C4-2B (cell line): ENCODE results near the gene CACNA1B.

ENCODE experiments used
- H3K27ac ChIP-seq: fragments of 450-650 bp; 2 replicates; pipeline ENCODE4 v1.5.1; 2017
- ZFX ChIP-seq: fragments of 450-650 bp; IDR thresholded peaks from 2 replicates; pipeline ENCODE4 v1.6.1; 2017
- TF ChIP-seq, protein P1 (sequence below): fragments of 450-650 bp; conservative IDR thresholded peaks from 2 replicates; pipeline ENCODE4 v1.5.1; 2017; ENCODE audit warnings: mild to moderate bottlenecking

CACNA1B gene

DNA sequence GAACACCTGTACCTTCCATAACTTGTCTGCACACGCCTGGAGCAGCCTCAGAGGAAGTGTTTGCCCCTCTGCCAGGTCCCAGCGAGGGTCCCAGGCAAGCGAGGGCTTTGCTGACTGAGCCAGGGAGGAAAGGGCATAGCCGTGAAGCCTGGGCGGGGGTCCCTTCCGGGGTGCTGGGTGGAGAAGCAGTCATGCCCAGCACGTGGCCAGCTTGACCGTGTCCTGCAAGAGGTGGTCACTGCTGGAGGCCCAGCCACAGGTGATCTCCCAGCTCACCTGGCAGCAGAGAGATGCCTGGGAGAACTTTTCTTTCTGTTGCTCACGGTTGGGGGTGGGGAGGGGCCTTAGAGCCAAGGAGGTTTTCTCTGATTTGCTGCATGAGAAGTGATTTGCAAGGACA is 195.3 kb downstream of the CACNA1B start:
- TF ChIP-seq, protein P1, sequence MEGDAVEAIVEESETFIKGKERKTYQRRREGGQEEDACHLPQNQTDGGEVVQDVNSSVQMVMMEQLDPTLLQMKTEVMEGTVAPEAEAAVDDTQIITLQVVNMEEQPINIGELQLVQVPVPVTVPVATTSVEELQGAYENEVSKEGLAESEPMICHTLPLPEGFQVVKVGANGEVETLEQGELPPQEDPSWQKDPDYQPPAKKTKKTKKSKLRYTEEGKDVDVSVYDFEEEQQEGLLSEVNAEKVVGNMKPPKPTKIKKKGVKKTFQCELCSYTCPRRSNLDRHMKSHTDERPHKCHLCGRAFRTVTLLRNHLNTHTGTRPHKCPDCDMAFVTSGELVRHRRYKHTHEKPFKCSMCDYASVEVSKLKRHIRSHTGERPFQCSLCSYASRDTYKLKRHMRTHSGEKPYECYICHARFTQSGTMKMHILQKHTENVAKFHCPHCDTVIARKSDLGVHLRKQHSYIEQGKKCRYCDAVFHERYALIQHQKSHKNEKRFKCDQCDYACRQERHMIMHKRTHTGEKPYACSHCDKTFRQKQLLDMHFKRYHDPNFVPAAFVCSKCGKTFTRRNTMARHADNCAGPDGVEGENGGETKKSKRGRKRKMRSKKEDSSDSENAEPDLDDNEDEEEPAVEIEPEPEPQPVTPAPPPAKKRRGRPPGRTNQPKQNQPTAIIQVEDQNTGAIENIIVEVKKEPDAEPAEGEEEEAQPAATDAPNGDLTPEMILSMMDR = no peak
- H3K27ac ChIP-seq = no peak overlapping the region

DNA sequence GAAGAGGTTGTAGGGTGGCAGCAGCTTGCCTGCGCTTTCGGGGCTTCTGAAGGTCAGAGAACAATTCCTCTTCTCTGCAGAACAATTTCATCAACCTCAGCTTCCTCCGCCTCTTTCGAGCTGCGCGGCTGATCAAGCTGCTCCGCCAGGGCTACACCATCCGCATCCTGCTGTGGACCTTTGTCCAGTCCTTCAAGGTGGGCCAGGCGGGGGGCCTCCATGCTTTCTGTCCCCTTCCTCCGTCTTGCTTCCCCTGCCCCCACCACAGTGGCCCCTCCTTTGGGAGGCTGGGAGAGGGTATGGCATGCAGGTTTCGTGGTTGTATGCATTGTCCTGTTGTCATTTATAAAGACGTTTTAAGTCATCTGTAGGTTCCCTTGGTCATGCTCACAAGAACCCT is 195.8 kb downstream of the CACNA1B start:
- H3K27ac ChIP-seq = no peak overlapping the region
- TF ChIP-seq, protein P1 = no peak
- no peak for TF ChIP-seq ZFX

DNA sequence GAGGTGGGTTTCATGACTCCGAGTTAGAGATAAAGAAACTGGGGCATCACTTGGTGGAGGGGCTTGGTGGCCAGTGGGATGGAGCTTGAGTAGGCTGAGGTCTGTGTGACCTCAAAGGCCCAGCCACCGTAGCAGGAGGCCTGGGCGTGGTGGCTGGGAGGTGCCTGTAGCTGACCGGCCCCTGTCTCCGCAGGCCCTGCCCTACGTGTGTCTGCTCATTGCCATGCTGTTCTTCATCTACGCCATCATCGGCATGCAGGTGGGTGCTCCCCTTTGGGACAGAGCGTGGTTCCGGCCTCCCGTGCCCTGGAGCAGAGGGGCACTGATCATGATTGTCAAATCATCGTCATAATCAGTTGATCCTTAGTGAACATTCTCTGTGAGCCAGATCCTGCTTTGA is 196.2 kb downstream of the CACNA1B start:
- TF ChIP-seq ZFX = no peak
- TF ChIP-seq, protein P1 = no peak
- no peak overlapping the region for H3K27ac ChIP-seq

DNA sequence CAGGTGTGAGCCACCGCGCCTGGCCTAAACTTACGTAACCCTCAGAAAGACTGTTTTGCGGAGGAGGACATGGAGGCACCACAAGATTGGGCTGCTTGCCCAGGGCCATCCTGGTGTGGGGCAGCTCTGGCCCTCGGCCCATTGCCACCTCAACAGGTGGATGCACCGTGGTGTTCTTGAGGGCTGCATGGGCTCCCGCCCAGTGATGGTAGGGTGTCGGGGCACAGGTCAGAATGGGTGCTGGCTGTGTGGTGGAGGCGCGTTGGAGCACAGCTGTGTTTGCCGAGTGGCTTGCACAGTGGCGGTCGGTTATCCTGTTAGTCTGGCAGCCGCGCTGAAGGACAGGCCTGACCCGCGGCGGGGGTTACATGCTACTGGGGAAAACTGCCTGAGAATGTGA is 196.9 kb downstream of the CACNA1B start:
- H3K27ac ChIP-seq = no peak overlapping the region
- TF ChIP-seq ZFX = no peak
- TF ChIP-seq, protein P1 = no peak

DNA sequence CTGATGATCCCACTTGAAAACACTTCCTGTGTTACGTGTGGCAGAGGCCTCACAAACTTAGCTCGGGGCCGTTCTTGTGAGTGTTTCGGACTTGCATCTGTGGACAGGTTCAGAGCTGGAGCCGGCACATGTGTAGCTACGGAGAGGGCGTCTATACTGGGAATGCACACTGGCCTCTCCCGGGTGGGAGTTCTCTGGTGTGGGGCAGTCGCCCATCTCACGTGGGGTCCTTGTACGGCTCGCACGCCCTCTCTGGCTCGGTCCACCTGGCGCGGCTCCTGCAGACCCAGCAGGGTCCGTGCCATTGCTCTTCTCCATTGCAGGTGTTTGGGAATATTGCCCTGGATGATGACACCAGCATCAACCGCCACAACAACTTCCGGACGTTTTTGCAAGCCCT is 197.9 kb downstream of the CACNA1B start:
- H3K27ac ChIP-seq = no peak overlapping the region
- TF ChIP-seq ZFX = no peak
- TF ChIP-seq, protein P1 = no peak

DNA sequence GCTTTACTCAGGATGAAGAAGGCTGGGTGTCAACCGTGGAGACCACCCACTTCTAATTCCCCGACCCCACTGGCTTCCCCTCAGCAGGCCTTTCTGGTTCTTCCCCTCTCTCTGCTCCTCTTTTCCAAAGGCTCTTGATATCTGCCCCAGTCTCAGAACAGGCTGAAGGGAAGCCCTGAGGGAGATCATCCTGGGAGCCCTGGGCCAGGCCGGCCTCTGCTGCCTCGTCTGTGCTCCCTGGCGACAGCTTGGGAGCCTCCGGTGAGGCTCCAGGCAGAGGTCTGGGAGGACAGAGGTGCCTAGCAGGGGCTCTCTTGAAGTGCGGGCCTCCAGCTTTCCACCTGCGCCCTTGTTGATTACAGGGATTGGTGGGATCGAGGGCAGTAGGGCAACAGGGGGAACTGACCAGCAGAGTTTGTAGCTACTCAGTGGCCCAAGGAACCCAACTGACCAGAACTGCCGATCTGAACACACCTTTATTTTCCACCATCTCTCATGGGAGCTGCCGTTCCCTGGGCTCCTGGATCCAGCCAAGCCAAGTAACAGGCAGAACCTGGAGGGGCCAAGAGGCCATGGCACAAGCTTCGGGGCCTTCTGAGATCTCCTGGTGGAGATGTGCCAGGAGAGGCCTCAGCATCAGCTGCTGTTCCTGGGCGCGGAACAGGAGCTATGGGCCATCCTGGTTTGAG is 198.5 kb downstream of the CACNA1B start:
- no peak for TF ChIP-seq ZFX
- TF ChIP-seq, protein P1 = no peak
- no peak overlapping the region for H3K27ac ChIP-seq

DNA sequence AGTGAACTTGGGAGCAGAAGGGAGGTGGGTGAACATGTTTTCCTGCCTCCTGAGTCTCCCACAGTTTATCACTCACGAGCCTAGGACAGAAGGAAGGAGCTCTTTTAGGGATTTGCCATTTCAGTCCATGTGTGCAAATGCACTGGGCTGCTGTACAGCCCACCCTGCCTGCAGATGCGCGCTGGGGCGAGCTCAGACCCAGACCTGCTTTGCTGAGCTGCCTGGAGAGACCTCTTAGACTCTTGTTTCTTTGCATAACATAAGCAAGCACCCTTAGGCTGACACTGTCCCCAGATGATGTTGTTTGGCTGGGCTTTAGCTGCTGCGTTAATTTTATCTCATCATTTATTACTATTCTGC is 199.0 kb downstream of the CACNA1B start:
- no peak overlapping the region for H3K27ac ChIP-seq
- TF ChIP-seq, protein P1 = no peak
- no peak for TF ChIP-seq ZFX
